HG03159 (cell line): ENCODE results near the gene SYNJ1.

ENCODE experiments used
- ATAC-seq: cut with Tn5 transposase; IDR thresholded peaks from one replicate; pipeline ENCODE4 v1.9.1; 2021; ENCODE audit warnings: mild to moderate bottlenecking, moderate library complexity; ENCODE audit not compliant: unreplicated experiment

Gene SYNJ1

DNA sequence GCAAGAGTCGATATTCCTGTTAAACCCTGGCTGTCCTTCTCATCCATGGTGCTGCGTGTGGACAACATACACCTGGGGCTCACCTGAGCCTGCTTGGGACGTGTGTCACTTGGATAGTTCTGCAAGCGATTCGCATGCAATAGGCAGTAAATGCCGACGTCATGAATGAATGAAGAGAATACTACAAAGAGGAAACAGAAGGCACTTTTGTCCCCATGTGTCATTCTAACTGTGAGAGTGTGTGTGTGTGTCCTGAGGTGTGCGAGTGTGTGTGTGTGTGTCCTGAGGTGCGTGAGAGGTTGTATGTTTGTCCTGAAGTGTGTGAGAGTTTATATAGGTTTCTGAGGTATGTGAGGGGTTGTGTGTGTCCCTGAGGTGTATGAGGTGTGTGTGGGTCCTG lies 141.8 kb downstream of the SYNJ1 start:
- no peak for ATAC-seq

- no peak for ATAC-seq
Measured at GRCh38 chr21:32585042-32585710, 142.6 kb downstream of the SYNJ1 start, which contains the start of gene TCP10L. TSS of gene TCP10L (minus strand) at chr21:32585523. CDS start at chr21:32584304, 1,219 bp downstream.

GRCh38 chr21:32584472-32584871 lies 143.3 kb downstream of the SYNJ1 start:
- ATAC-seq: no peak

- no peak for ATAC-seq
Measured at GRCh38 chr21:32581732-32582131, 146.1 kb downstream of the SYNJ1 start.

DNA sequence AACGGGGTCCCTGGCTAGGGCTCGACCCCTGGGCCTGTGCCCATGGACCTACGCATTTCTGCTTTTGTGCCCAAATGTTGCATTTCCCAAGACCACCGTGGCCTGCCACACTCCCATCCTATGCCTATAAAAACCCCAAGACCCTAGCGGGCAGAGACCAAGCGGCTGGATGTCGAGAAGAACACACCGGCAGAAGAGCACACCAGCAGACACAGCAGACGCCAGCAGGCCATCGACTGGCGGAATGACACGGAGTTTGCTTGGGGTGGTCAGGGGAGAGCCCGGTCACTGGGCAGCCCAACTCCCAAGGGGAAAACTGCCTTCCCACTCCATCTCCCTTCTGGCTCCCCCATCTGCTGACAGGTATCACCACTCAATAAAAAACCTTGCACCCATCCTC lies 146.9 kb downstream of the SYNJ1 start:
- ATAC-seq: no peak
